H1 (cell line): ENCODE data around the gene RBMS1. TPM values are rescaled to one million over a fixed set of nuclear protein-coding genes. Genes with fewer than 3 reads are reported as not detected.

Experiments
- CEBPB ChIP-seq: IDR thresholded peaks from 2 replicates; pipeline ENCODE4 v1.6.1; 2012; ENCODE audit warnings: low read depth, low read length
- polyA plus RNA-seq, 7 experiments: library from polyadenylated mRNA; depleted of rRNA in 3 of 7; stranded (reverse) in 5 of 7; unstranded in 2 of 7; fragments of >200 nt in 5 of 7; fragments of 200-250 nt in 2 of 7; gene quantifications; 1 replicate in 5 of 7; 2 replicates in 1 of 7; 4 replicates in 1 of 7; pipeline versions ENCODE4 v1.2.1 to v1.2.3, GENCODE V29; 2011 to 2013; ENCODE audit warnings: missing spikeins in 2 of 7, mixed read lengths in 2 of 7
- total RNA-seq: library from RNA; stranded (reverse); fragmentation: NEBNext Ultra II Directional; extraction: Animal tissue kit (Norgen Biotek cat#: 25700); gene quantifications from 2 replicates; pipeline ENCODE4 v1.2.1, GENCODE V29; 2021
- TF ChIP-seq, protein P1 (sequence below): fragments of 300-600 bp; sonication (generic); IDR thresholded peaks from 2 replicates; pipeline ENCODE4 v1.7.1; 2012; ENCODE audit warnings: low read length, moderate library complexity, mild to moderate bottlenecking, inconsistent platforms; ENCODE audit not compliant: insufficient replicate concordance

Gene RBMS1
- total and polyA plus RNA-seq, 2 of the 8 experiments (the other 6 are each of a cell fraction or from before 2014, with no cell fraction given): 53.7 to 60.0 TPM

DNA sequence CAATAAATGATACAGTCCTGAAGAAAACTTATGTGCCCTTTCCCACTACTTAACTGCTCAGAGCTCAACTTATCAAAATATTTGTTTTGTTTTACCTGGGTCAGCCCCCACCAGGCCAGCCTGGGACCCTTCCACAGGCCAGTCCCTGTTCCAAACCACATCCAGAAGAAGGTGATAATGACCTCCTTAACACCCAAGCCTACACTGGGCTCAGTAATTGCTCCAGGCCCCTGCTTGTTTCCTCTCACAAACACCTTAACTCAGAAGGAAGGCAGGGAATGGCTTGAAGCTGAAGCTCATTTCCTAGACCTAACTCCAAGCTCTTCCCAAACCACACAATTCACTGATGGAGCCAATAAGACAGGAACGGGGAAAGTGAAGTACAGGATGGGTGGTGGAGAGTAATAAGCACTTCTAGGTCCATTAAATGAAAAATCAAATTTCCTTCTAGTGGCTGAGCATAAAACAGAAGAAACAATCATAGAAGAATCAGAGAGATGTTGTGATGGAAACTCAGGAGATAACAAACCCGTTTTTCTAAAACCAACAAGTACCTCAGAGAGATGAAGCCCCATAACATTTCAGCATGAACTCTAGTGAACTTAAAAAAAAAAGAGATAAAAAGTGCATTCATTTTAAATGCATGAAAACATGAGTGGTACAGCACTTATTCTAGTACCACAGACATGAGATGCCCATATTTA is 160.1 kb downstream of the RBMS1 start (continued):
- TF ChIP-seq, protein P1, sequence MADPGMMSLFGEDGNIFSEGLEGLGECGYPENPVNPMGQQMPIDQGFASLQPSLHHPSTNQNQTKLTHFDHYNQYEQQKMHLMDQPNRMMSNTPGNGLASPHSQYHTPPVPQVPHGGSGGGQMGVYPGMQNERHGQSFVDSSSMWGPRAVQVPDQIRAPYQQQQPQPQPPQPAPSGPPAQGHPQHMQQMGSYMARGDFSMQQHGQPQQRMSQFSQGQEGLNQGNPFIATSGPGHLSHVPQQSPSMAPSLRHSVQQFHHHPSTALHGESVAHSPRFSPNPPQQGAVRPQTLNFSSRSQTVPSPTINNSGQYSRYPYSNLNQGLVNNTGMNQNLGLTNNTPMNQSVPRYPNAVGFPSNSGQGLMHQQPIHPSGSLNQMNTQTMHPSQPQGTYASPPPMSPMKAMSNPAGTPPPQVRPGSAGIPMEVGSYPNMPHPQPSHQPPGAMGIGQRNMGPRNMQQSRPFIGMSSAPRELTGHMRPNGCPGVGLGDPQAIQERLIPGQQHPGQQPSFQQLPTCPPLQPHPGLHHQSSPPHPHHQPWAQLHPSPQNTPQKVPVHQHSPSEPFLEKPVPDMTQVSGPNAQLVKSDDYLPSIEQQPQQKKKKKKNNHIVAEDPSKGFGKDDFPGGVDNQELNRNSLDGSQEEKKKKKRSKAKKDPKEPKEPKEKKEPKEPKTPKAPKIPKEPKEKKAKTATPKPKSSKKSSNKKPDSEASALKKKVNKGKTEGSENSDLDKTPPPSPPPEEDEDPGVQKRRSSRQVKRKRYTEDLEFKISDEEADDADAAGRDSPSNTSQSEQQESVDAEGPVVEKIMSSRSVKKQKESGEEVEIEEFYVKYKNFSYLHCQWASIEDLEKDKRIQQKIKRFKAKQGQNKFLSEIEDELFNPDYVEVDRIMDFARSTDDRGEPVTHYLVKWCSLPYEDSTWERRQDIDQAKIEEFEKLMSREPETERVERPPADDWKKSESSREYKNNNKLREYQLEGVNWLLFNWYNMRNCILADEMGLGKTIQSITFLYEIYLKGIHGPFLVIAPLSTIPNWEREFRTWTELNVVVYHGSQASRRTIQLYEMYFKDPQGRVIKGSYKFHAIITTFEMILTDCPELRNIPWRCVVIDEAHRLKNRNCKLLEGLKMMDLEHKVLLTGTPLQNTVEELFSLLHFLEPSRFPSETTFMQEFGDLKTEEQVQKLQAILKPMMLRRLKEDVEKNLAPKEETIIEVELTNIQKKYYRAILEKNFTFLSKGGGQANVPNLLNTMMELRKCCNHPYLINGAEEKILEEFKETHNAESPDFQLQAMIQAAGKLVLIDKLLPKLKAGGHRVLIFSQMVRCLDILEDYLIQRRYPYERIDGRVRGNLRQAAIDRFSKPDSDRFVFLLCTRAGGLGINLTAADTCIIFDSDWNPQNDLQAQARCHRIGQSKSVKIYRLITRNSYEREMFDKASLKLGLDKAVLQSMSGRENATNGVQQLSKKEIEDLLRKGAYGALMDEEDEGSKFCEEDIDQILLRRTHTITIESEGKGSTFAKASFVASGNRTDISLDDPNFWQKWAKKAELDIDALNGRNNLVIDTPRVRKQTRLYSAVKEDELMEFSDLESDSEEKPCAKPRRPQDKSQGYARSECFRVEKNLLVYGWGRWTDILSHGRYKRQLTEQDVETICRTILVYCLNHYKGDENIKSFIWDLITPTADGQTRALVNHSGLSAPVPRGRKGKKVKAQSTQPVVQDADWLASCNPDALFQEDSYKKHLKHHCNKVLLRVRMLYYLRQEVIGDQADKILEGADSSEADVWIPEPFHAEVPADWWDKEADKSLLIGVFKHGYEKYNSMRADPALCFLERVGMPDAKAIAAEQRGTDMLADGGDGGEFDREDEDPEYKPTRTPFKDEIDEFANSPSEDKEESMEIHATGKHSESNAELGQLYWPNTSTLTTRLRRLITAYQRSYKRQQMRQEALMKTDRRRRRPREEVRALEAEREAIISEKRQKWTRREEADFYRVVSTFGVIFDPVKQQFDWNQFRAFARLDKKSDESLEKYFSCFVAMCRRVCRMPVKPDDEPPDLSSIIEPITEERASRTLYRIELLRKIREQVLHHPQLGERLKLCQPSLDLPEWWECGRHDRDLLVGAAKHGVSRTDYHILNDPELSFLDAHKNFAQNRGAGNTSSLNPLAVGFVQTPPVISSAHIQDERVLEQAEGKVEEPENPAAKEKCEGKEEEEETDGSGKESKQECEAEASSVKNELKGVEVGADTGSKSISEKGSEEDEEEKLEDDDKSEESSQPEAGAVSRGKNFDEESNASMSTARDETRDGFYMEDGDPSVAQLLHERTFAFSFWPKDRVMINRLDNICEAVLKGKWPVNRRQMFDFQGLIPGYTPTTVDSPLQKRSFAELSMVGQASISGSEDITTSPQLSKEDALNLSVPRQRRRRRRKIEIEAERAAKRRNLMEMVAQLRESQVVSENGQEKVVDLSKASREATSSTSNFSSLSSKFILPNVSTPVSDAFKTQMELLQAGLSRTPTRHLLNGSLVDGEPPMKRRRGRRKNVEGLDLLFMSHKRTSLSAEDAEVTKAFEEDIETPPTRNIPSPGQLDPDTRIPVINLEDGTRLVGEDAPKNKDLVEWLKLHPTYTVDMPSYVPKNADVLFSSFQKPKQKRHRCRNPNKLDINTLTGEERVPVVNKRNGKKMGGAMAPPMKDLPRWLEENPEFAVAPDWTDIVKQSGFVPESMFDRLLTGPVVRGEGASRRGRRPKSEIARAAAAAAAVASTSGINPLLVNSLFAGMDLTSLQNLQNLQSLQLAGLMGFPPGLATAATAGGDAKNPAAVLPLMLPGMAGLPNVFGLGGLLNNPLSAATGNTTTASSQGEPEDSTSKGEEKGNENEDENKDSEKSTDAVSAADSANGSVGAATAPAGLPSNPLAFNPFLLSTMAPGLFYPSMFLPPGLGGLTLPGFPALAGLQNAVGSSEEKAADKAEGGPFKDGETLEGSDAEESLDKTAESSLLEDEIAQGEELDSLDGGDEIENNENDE: no peak
- TF ChIP-seq CEBPB: no peak
